SK-N-SH (cell line): ENCODE measurements around the gene TANC1. TPM values are rescaled to one million over a fixed set of nuclear protein-coding genes. Genes with fewer than 3 reads are reported as not detected.

ENCODE experiments used
- CTCF ChIA-PET: fragments of 300-600, 350-600 bp; formaldehyde crosslinking; extraction: SDS; loops from one replicate; lab custom pipeline; 2021; lab: Yijun Ruan, JAX
- POLR2A ChIA-PET: fragments of 350-600 bp; sonication (Branson Sonifier 250); formaldehyde crosslinking; extraction: SDS; loops from one replicate; lab custom pipeline; 2020; ENCODE audit warnings: antibody characterized with exemption, inconsistent platforms; lab: Yijun Ruan, JAX
- DNase-seq: peaks from one replicate; pipeline ENCODE4 v3.0.0; 2012
- H2AFZ ChIP-seq: fragments of 200-600 bp; sonication (generic); 2 replicates; pipeline ENCODE4 v1.8.1; 2016; ENCODE audit warnings: antibody characterized with exemption, mild to moderate bottlenecking, low read depth
- H3F3A ChIP-seq: fragments of 200-600 bp; sonication (generic); replicated peaks from 2 replicates; pipeline ENCODE3; 2016; ENCODE audit warnings: antibody characterized with exemption, mild to moderate bottlenecking; ENCODE audit not compliant: insufficient read depth
- H3K27ac ChIP-seq, 2 experiments: fragments of 200-500 bp in 1 of 2; fragments of 200-600 bp in 1 of 2; sonication (Bioruptor generic) in 1 of 2; sonication (generic), shearing (Covaris generic) in 1 of 2; 2 replicates each; pipeline versions ENCODE4 v1.5.1 to v1.6.1; 2014 to 2016; ENCODE audit warnings: low read depth in 2 of 2, inconsistent platforms in 1 of 2, low read length in 1 of 2, mild to moderate bottlenecking in 1 of 2, mixed read lengths in 1 of 2
- H3K27me3 ChIP-seq: fragments of 200-600 bp; sonication (generic), shearing (Covaris generic); 2 replicates; pipeline ENCODE4 v1.6.1; 2016; ENCODE audit warnings: mixed run types; ENCODE audit not compliant: insufficient read depth
- H3K36me3 ChIP-seq, 2 experiments: fragments of 200-500 bp in 1 of 2; fragments of 200-600 bp in 1 of 2; sonication (Bioruptor generic) in 1 of 2; sonication (generic) in 1 of 2; replicated peaks in 1 of 2; 2 replicates each; pipeline versions ENCODE3 to v1.5.1; 2014 to 2016; ENCODE audit warnings: low read length in 1 of 2, mild to moderate bottlenecking in 1 of 2; ENCODE audit not compliant: insufficient read depth in 2 of 2, control insufficient read depth in 1 of 2
- H3K4me1 ChIP-seq, 2 experiments: fragments of 200-500 bp in 1 of 2; fragments of 200-600 bp in 1 of 2; sonication (Bioruptor generic) in 1 of 2; sonication (generic), shearing (Covaris generic) in 1 of 2; 2 replicates each; pipeline versions ENCODE4 v1.5.1 to v1.6.1; 2014 to 2016; ENCODE audit warnings: low read depth in 1 of 2, low read length in 1 of 2, mixed run types in 1 of 2; ENCODE audit not compliant: insufficient read depth in 2 of 2, control insufficient read depth in 1 of 2
- H3K4me2 ChIP-seq: fragments of 200-600 bp; sonication (generic), shearing (Covaris generic); 2 replicates; pipeline ENCODE4 v1.6.1; 2017; ENCODE audit warnings: mixed run types
- H3K4me3 ChIP-seq, 2 experiments: fragments of 200-500 bp in 1 of 2; fragments of 200-600 bp in 1 of 2; sonication (Bioruptor generic) in 1 of 2; sonication (generic), shearing (Covaris generic) in 1 of 2; 2 replicates each; pipeline versions ENCODE4 v1.5.1 to v1.8.1; 2014 to 2016; ENCODE audit warnings: low read depth in 2 of 2, inconsistent platforms in 1 of 2, low read length in 1 of 2, mild to moderate bottlenecking in 1 of 2, mixed read lengths in 1 of 2, moderate library complexity in 1 of 2
- H3K79me2 ChIP-seq: fragments of 200-600 bp; sonication (generic); 2 replicates; pipeline ENCODE4 v1.8.1; 2017; ENCODE audit warnings: mild to moderate bottlenecking; ENCODE audit not compliant: insufficient read depth
- H3K9ac ChIP-seq: fragments of 200-600 bp; sonication (generic); 2 replicates; pipeline ENCODE4 v1.6.1; 2017; ENCODE audit warnings: mixed run types
- H3K9me2 ChIP-seq: fragments of 200-600 bp; sonication (generic); 2 replicates; pipeline ENCODE4 v1.6.1; 2017; ENCODE audit warnings: mixed run types
- H3K9me3 ChIP-seq: fragments of 200-600 bp; sonication (generic); 2 replicates; pipeline ENCODE4 v1.6.1; 2017; ENCODE audit warnings: mixed run types, mild to moderate bottlenecking, moderate library complexity
- H4K20me1 ChIP-seq: fragments of 200-600 bp; sonication (generic); 2 replicates; pipeline ENCODE4 v1.6.1; 2017; ENCODE audit warnings: mild to moderate bottlenecking, mixed run types; ENCODE audit not compliant: insufficient read depth
- CHD2 ChIP-seq: fragments of 150-350 bp; IDR thresholded peaks from 2 replicates; pipeline ENCODE4 v1.6.1; 2018; ENCODE audit warnings: low read length; ENCODE audit not compliant: partially characterized antibody
- EZH2phosphoT487 ChIP-seq: fragments of 200-600 bp; sonication (generic); IDR thresholded peaks from 2 replicates; pipeline ENCODE4 v1.6.1; 2017; ENCODE audit warnings: low read depth, mixed run types, mild to moderate bottlenecking, antibody characterized with exemption, moderate library complexity, borderline replicate concordance
- FOXJ3 ChIP-seq: sonication (generic); formaldehyde crosslinking; IDR thresholded peaks from 2 replicates; pipeline ENCODE4 v1.5.1; 2020; ENCODE audit warnings: mild to moderate bottlenecking, missing genetic modification reagents
- FOXM1 ChIP-seq: IDR thresholded peaks from 2 replicates; pipeline ENCODE4 v1.4.0; 2012; ENCODE audit warnings: low read depth, mild to moderate bottlenecking
- GATA2 ChIP-seq: sonication (generic); formaldehyde crosslinking; IDR thresholded peaks from 2 replicates; pipeline ENCODE4 v1.5.0; 2020; ENCODE audit warnings: mild to moderate bottlenecking, missing genetic modification reagents
- MAX ChIP-seq: IDR thresholded peaks from 2 replicates; pipeline ENCODE4 v1.4.0; 2012; ENCODE audit warnings: low read depth
- MEF2A ChIP-seq: IDR thresholded peaks from 2 replicates; pipeline ENCODE4 v1.4.0; 2012; ENCODE audit warnings: low read depth, borderline replicate concordance
- MXI1 ChIP-seq: IDR thresholded peaks from 2 replicates; pipeline ENCODE4 v1.6.1; 2012; ENCODE audit warnings: mild to moderate bottlenecking, low read depth, low read length, improper control_type of control experiment
- NRF1 ChIP-seq: IDR thresholded peaks from 2 replicates; pipeline ENCODE4 v1.6.1; 2012; ENCODE audit warnings: low read depth, mild to moderate bottlenecking, low read length
- PBX3 ChIP-seq: IDR thresholded peaks from 2 replicates; pipeline ENCODE4; 2012
- POLR2AphosphoS5 ChIP-seq: IDR thresholded peaks from 2 replicates; pipeline ENCODE4 v1.6.1; 2012; ENCODE audit warnings: low read depth, low read length
- RAD21 ChIP-seq: IDR thresholded peaks from 2 replicates; pipeline ENCODE4 v1.6.1; 2012; ENCODE audit warnings: mild to moderate bottlenecking, low read length
- RCOR1 ChIP-seq: fragments of 150-350 bp; IDR thresholded peaks from 2 replicates; pipeline ENCODE4 v1.6.1; 2017; ENCODE audit warnings: antibody characterized with exemption, low read length
- RFX5 ChIP-seq: IDR thresholded peaks from 2 replicates; pipeline ENCODE4 v1.6.1; 2012; ENCODE audit warnings: mild to moderate bottlenecking, improper control_type of control experiment, low read length
- RXRA ChIP-seq: IDR thresholded peaks from 2 replicates; pipeline ENCODE4 v1.4.0; 2012; ENCODE audit warnings: low read depth, mild to moderate bottlenecking, borderline replicate concordance
- SIN3A ChIP-seq: IDR thresholded peaks from 2 replicates; pipeline ENCODE4 v1.6.1; 2012; ENCODE audit warnings: low read depth, mild to moderate bottlenecking, low read length, moderate library complexity, borderline replicate concordance
- SMC3 ChIP-seq: IDR thresholded peaks from 2 replicates; pipeline ENCODE4 v1.6.1; 2012; ENCODE audit warnings: low read depth, low read length, improper control_type of control experiment
- TEAD4 ChIP-seq: IDR thresholded peaks from 2 replicates; pipeline ENCODE4 v1.4.0; 2012; ENCODE audit warnings: mild to moderate bottlenecking, borderline replicate concordance; ENCODE audit not compliant: insufficient read depth
- YY1 ChIP-seq: IDR thresholded peaks from 2 replicates; pipeline ENCODE4 v1.4.0; 2012; ENCODE audit warnings: low read depth, mild to moderate bottlenecking
- ZBTB33 ChIP-seq: IDR thresholded peaks from 2 replicates; pipeline ENCODE4 v1.4.0; 2012; ENCODE audit warnings: low read depth, borderline replicate concordance
- WGBS: methylation state at CpG from one replicate; pipeline ENCODE4 v1.1.6; 2017; ENCODE audit warnings: low lambda C conversion rate; 5-methylcytosine and 5-hydroxymethylcytosine counted together
- polyA plus RNA-seq, 3 experiments: library from polyadenylated mRNA; depleted of rRNA; stranded (reverse); fragments of >200 nt; gene quantifications; 2 replicates each; pipeline ENCODE4 v1.2.3, GENCODE V29; 2012

TANC1 gene
- polyA plus RNA-seq, 1 of the 3 experiments (the other 2 are of a cell fraction), result 19.2 TPM

GRCh38 chr2:159204381-159205144, 236.1 kb downstream of the TANC1 start:
- Histone ChIP-seq H3K9me3 (no peaks in the 10 kb centered on the region), H4K20me1 (no peaks in the 10 kb centered on the region), H3K4me3 (no peak overlapping the region), H2AFZ (no peak overlapping the region), H3K4me1 (peaks cover 4 to 23% of the 10 kb centered on the region in 2 experiments; a peak in 3 of 4 replicates), H3K79me2 (peaks cover 4% of the 10 kb centered on the region; the same call in 1 of the 2 replicates), H3K9ac (no peak overlapping the region), H3K9me2 (no peaks in the 10 kb centered on the region), H3K27me3 (no peaks in the 10 kb centered on the region), H3K27ac (peak overlapping the region in 1 of 2 experiments; percentile 88; a peak in 1 of 4 replicates), H3F3A (peaks cover 12% of the 10 kb centered on the region), H3K4me2 (no peak overlapping the region), H3K36me3 (peaks cover 2 to 52% of the 10 kb centered on the region in 2 experiments)
- ChIA-PET POLR2A (interaction anchor here (0.6 kb wide), 1 partner anchor 251 kb away, joined by 4 read pairs; no protein-coding TSS in a partner anchor), CTCF (interaction anchor here (0.6 kb wide), 1 partner anchor 118 kb away, joined by 3 read pairs; no protein-coding TSS in a partner anchor)
- 98% methylated on average over 15 of the region's 15 CpGs for WGBS
- TF ChIP-seq RCOR1 (no peak), SIN3A (no peak), SMC3 (no peak), ZBTB33 (no peak), PBX3 (no peak), RFX5 (no peak), NRF1 (no peak), GATA2 (CRISPR knock-in tag) (no peak), RAD21 (no peak), YY1 (no peak), TEAD4 (no peak), RXRA (no peak)
- no peak for DNase-seq

- no peak for DNase-seq
- Histone ChIP-seq H3K4me3 (no peak overlapping the region), H3K9me3 (no peaks in the 10 kb centered on the region), H3K9ac (no peak overlapping the region), H3K9me2 (no peaks in the 10 kb centered on the region), H2AFZ (no peak overlapping the region), H3K4me2 (no peak overlapping the region), H3F3A (peaks cover 10% of the 10 kb centered on the region), H3K27ac (no peak overlapping the region), H3K4me1 (peaks cover 0 to 11% of the 10 kb centered on the region in 2 experiments; a peak in 3 of 4 replicates), H3K27me3 (no peaks in the 10 kb centered on the region), H3K79me2 (peaks cover 4% of the 10 kb centered on the region; the same call in 1 of the 2 replicates), H3K36me3 (peaks cover 2 to 47% of the 10 kb centered on the region in 2 experiments), H4K20me1 (no peaks in the 10 kb centered on the region)
- WGBS, result 96% methylated on average over 6 of the region's 6 CpGs
- CTCF ChIA-PET, result interaction anchor here (0.5 kb wide), 1 partner anchor 20 kb away, joined by 3 read pairs; no protein-coding TSS in a partner anchor
- POLR2A ChIA-PET, result no interaction called here
- TF ChIP-seq MAX (no peak), EZH2phosphoT487 (no peak), FOXM1 (no peak), MEF2A (no peak), CHD2 (no peak), FOXJ3 (no peak), MXI1 (no peak), POLR2AphosphoS5 (no peak)
Measured at GRCh38 chr2:159206736-159207380, 238.4 kb downstream of the TANC1 start.
